Activated CD4-positive, alpha-beta T cell treated with anti-CD3 and anti-CD28 coated beads for 36 hours (primary cell): ENCODE measurements around the gene GPR152. TPM values are rescaled to one million over a fixed set of nuclear protein-coding genes. Genes with fewer than 3 reads are reported as not detected.

Experiments used
- ATAC-seq: fragments of 200-7000 bp; cut with Tn5 transposase; one replicate; pipeline ENCODE4 v1.10.0; 2021; ENCODE audit warnings: mild to moderate bottlenecking, moderate library complexity
- CTCF ChIA-PET: fragments of 350-600 bp; sonication (Branson Sonifier 250); formaldehyde crosslinking; loops from one replicate; lab custom pipeline; 2021; ENCODE audit warnings: antibody characterized with exemption; lab: Charles Lee
- POLR2A ChIA-PET: fragments of 350-600 bp; sonication (Branson Sonifier 250); formaldehyde crosslinking; loops from one replicate; lab custom pipeline; 2021; ENCODE audit warnings: antibody characterized with exemption, inconsistent platforms; lab: Charles Lee
- DNase-seq: peaks from one replicate; pipeline ENCODE4 v3.0.0-alpha.2; 2020
- H3K27ac Mint-ChIP-seq: one replicate; pipeline ENCODE4 v1.8.0; 2021; ENCODE audit warnings: mixed read lengths
- H3K27me3 Mint-ChIP-seq: one replicate; pipeline ENCODE4 v1.8.0; 2021; ENCODE audit warnings: mixed read lengths
- H3K36me3 Mint-ChIP-seq: one replicate; pipeline ENCODE4 v1.8.0; 2021; ENCODE audit warnings: low read depth, mixed read lengths
- H3K4me1 Mint-ChIP-seq: one replicate; pipeline ENCODE4 v1.8.0; 2021; ENCODE audit warnings: mixed read lengths
- H3K4me3 Mint-ChIP-seq: one replicate; pipeline ENCODE4 v1.8.0; 2021; ENCODE audit warnings: mild to moderate bottlenecking, moderate library complexity, mixed read lengths
- H3K9me3 Mint-ChIP-seq: one replicate; pipeline ENCODE4 v1.8.0; 2021; ENCODE audit warnings: low read depth, mixed read lengths
- intact Hi-C, 2 experiments: fragments of 100-400 bp; cut with DNase I in 1 of 2; cut with micrococcal nuclease in 1 of 2; formaldehyde crosslinking; loops; one replicate each; pipeline versions ENCODE4 v1.14.2 to v1.15.1; 2022 to 2024; cut with DNase I, micrococcal nuclease
- total RNA-seq, 2 experiments: library from RNA; stranded (reverse); gene quantifications; one replicate each; pipeline ENCODE4 v1.2.3, GENCODE V29; 2021

The GPR152 gene
- total RNA-seq, 2 experiments from 2014 or later, result not detected

- Mint-ChIP-seq H3K9me3 (no peaks in the 10 kb centered on the region), H3K4me3 (peak overlapping the region; percentile 84), H3K36me3 (peaks cover 9% of the 10 kb centered on the region), H3K27ac (peak overlapping the region; percentile 94), H3K4me1 (peaks cover 29% of the 10 kb centered on the region), H3K27me3 (no peaks in the 10 kb centered on the region)
- DNase-seq, result peak; percentile 97
- intact Hi-C loops, result loop anchor here (1.0 to 5.0 kb wide), 10 partner anchors 18 to 111 kb away; partner anchors contain the start of genes RPS6KB2 (in 2 of the 2), AIP (in 1 of the 2), CDK2AP2 (in 1 of the 2) and POLD4 (in 1 of the 2)
- ChIA-PET POLR2A (interaction anchor here (0.5 to 1.2 kb wide), 2 partner anchors 63 to 843 kb away, joined by 4 read pairs; partner anchors contain the start of gene PPP1CA), CTCF (interaction anchor here (0.6 to 1.2 kb wide), 5 partner anchors 9 to 43 kb away, joined by 3 to 5 read pairs (median 4); partner anchors contain the start of gene CDK2AP2)
- ATAC-seq, result peak; percentile 84
These were observed 12.1 kb upstream of the GPR152 start for GRCh38 chr11:67464411-67465188.

GRCh38 chr11:67463680-67464410, 11.3 kb upstream of the GPR152 start:
- Mint-ChIP-seq H3K27me3 (no peaks in the 10 kb centered on the region), H3K36me3 (peaks cover 9% of the 10 kb centered on the region), H3K4me3 (peak overlapping the region; percentile 84), H3K9me3 (no peaks in the 10 kb centered on the region), H3K4me1 (peaks cover 29% of the 10 kb centered on the region), H3K27ac (peak overlapping the region; percentile 94)
- POLR2A ChIA-PET, result no interaction called here
- ATAC-seq (no peak), DNase-seq (peak; percentile 37)
- intact Hi-C loops, result loop anchor here (1.0 to 2.0 kb wide), 9 partner anchors 18 to 111 kb away; partner anchors contain the start of genes AIP (in 1 of the 2), CDK2AP2 (in 1 of the 2), POLD4 (in 1 of the 2) and PPP1CA (in 1 of the 2)
- CTCF ChIA-PET, result interaction anchor here (0.6 kb wide), 1 partner anchor 68 kb away, joined by 3 read pairs; no protein-coding TSS in a partner anchor

GRCh38 chr11:67463186-67463585, 10.7 kb upstream of the GPR152 start:
- Mint-ChIP-seq H3K4me1 (peaks cover 26% of the 10 kb centered on the region), H3K36me3 (peaks cover 9% of the 10 kb centered on the region), H3K27ac (no peak overlapping the region), H3K9me3 (no peaks in the 10 kb centered on the region), H3K4me3 (no peak overlapping the region), H3K27me3 (no peaks in the 10 kb centered on the region)
- DNase-seq (no peak), ATAC-seq (no peak)
- intact Hi-C loops, result no loop called here
- ChIA-PET POLR2A (no interaction called here), CTCF (no interaction called here)

DNA sequence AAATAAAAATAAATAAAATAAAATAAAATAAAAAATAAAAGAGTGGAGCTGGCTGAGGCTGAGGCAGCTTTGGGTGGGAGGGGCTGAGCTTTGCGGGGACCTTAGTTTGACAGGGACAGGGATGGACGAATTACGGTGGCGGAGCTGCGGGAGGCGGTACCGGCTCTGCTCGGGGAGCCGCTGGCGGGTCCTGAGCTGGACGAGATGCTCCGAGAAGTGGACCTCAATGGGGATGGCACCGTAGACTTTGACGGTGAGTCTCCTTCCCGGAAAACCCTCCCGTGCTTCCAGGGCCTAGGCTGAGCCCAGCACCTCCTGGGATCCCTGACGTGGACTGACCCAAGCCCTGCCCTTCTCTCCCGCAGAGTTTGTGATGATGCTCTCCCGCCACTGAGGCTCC, 5.7 kb upstream of the GPR152 start:
- Mint-ChIP-seq H3K9me3 (no peaks in the 10 kb centered on the region), H3K27ac (no peak overlapping the region), H3K27me3 (no peaks in the 10 kb centered on the region), H3K4me3 (no peak overlapping the region), H3K36me3 (no peaks in the 10 kb centered on the region), H3K4me1 (peaks cover 5% of the 10 kb centered on the region)
- intact Hi-C loops, result no loop called here
- ChIA-PET POLR2A (no interaction called here), CTCF (interaction anchor here (0.7 to 2.0 kb wide), 2 partner anchors 71 to 76 kb away, joined by 3 to 5 read pairs; no protein-coding TSS in a partner anchor)
- ATAC-seq (no peak), DNase-seq (no peak)

DNA sequence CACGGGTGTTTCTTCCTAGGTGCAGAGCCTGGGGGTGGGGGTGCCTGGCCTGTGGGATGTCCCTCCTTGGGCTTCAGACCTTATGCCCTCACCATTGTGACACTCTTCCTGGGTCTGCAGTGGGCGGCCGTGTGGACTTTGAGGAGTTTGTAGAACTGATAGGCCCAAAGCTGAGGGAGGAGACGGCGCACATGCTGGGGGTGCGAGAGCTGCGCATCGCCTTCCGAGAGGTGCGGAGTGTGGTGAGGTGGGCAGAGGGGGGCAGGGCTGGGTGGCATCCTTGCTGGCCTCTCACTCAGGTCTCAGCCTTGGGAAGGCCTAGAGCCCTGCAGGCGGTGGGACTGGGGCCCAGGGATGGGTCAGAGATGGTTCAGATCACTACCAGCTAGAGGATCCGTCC, 4.9 kb upstream of the GPR152 start:
- DNase-seq (no peak), ATAC-seq (no peak)
- POLR2A ChIA-PET, result no interaction called here
- intact Hi-C loops, result no loop called here
- Mint-ChIP-seq H3K27ac (no peak overlapping the region), H3K4me3 (no peak overlapping the region), H3K36me3 (no peaks in the 10 kb centered on the region), H3K4me1 (peaks cover 5% of the 10 kb centered on the region), H3K27me3 (no peaks in the 10 kb centered on the region), H3K9me3 (no peaks in the 10 kb centered on the region)
- CTCF ChIA-PET, result interaction anchor here (0.6 kb wide), 1 partner anchor 880 kb away, joined by 3 read pairs; no protein-coding TSS in a partner anchor

- no peak overlapping the region for H3K4me3 Mint-ChIP-seq
- ATAC-seq (no peak), DNase-seq (no peak)
- ChIA-PET POLR2A (no interaction called here), CTCF (interaction anchor here (0.9 kb wide), 1 partner anchor 111 kb away, joined by 5 read pairs; no protein-coding TSS in a partner anchor)
- H3K4me1 Mint-ChIP-seq, result peaks cover 8% of the 10 kb centered on the region
- H3K36me3 Mint-ChIP-seq, result no peaks in the 10 kb centered on the region
- H3K27me3 Mint-ChIP-seq, result no peaks in the 10 kb centered on the region
- H3K27ac Mint-ChIP-seq, result no peak overlapping the region
- intact Hi-C loops, result no loop called here
- H3K9me3 Mint-ChIP-seq, result no peaks in the 10 kb centered on the region
These were observed 3.7 kb upstream of the GPR152 start for GRCh38 chr11:67456068-67456705.

DNA sequence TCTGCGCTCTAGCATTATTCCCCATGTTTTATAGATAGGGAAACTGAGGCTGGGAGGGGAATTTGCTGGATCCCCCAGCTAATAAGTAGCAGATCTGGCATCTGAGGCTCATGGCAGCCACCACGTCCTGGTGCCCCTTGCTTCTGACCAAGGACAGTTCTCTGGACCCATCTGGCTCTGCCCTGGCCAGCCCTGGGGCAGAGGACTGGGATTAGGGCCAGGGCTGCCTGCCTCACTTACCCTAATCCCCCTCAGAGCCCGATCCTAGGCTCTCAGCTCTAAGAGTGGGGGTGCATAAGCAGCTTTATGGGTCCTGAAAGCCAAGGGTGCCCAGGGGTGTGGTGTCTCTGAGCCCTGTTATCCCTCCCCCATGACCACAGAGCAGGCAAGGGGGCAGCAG, 2.5 kb upstream of the GPR152 start, which contains the start of gene CABP4:
Gene CABP4, plus strand, starts transcription at position 301 of the 400 bp plus-strand sequence. Its CDS starts 70 bp downstream, at position 371.
- intact Hi-C loops, result no loop called here
- no peak within 1 kb of the TSS for H3K4me3 Mint-ChIP-seq
- ChIA-PET CTCF (no interaction called here), POLR2A (no interaction called here)
- DNase-seq (no peak), ATAC-seq (no peak)
- H3K9me3 Mint-ChIP-seq, result no peaks in the 10 kb centered on the region
- no peak within 1 kb of the TSS for H3K27ac Mint-ChIP-seq
- no peaks in the 10 kb centered on the region for H3K27me3 Mint-ChIP-seq
- H3K36me3 Mint-ChIP-seq, result no peaks in the 10 kb centered on the region
- H3K4me1 Mint-ChIP-seq, result peaks cover 7% of the 10 kb centered on the region

DNA sequence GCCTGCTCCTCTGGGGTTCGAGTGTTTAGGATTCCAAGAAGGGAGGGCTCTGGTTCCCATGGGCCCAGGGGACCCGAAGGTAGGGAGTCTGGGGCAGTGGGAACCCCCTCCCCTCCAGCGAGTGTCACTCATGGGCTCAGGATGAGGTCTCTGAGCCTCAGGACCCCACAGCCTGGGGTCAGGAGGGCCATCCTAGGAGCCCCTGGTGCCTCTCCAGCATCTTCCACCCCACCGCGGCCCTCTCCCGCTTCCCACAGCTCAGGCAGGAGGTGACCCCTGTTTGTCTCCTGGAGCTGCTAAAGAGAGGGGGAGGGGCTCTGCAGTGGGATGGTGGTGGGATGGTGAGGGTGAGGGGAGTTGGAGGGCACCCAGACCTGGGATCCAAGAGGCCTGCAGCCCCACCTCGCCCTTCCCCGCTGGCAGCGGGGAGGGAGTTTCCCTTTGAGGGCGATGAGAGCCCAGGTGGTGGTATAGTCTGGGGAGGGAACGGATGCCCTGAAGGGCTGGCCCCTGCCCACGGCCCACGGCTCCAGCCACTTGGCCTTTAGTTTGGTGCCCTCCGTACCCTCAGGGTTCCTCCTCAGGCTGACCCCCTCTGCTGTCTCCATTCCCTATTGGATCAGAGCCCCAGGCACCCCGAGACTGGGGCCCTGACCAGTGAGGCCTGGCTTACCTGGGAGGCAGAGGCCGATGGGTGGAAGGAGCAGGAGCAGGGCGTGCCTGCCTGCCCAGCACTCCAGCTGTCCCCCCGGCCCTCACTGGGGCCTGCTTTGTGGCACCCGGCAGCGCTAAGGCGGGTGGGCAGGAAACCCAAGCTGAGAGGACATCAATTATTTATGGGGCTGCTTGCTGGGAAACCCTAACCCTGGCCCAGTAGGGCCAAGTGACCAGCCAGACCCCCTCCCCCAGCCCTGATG, 1.5 kb upstream of the GPR152 start:
- Mint-ChIP-seq H3K36me3 (no peaks in the 10 kb centered on the region), H3K4me3 (no peak overlapping the region), H3K27ac (no peak overlapping the region), H3K4me1 (peaks cover 10% of the 10 kb centered on the region), H3K9me3 (no peaks in the 10 kb centered on the region), H3K27me3 (no peaks in the 10 kb centered on the region)
- CTCF ChIA-PET, result no interaction called here
- DNase-seq, result no peak
- intact Hi-C loops, result no loop called here
- POLR2A ChIA-PET, result no interaction called here
- ATAC-seq, result no peak

DNA sequence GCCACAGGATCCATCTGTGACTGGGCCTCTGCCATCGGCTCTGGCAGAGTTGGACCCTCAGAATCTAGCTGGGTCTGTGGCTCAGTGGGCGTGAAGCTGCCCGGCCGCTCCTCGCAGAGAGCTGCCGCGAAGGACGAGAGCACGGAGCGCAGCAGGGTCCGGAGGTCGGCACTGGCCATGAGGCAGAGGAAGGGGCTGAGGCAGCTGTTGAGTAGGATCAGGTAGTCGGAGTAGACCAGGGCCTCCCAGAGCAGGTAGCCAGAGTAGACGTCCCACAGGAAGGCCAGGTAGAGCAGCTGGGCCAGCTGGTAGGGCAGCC, 912 bp downstream of the GPR152 start:
- Mint-ChIP-seq H3K27me3 (no peaks in the 10 kb centered on the region), H3K27ac (no peak overlapping the region), H3K4me3 (no peak overlapping the region), H3K4me1 (peaks cover 30% of the 10 kb centered on the region), H3K36me3 (no peaks in the 10 kb centered on the region), H3K9me3 (no peaks in the 10 kb centered on the region)
- ChIA-PET CTCF (interaction anchor here (1.2 kb wide), 1 partner anchor 100 kb away, joined by 3 read pairs; no protein-coding TSS in a partner anchor), POLR2A (no interaction called here)
- no peak for ATAC-seq
- intact Hi-C loops, result no loop called here
- DNase-seq, result no peak
